ENCODE measurements around the gene RMDN3. TPM values are rescaled to one million over a fixed set of nuclear protein-coding genes. Genes with fewer than 3 reads are reported as not detected.
A peak's percentile ranks its signal among the peaks of the same experiment; 100 is the strongest.

RMDN3 gene
- total RNA-seq, 4 donors from 2014 or later: 26.7 to 41.1 (median 39.1) TPM

DNA sequence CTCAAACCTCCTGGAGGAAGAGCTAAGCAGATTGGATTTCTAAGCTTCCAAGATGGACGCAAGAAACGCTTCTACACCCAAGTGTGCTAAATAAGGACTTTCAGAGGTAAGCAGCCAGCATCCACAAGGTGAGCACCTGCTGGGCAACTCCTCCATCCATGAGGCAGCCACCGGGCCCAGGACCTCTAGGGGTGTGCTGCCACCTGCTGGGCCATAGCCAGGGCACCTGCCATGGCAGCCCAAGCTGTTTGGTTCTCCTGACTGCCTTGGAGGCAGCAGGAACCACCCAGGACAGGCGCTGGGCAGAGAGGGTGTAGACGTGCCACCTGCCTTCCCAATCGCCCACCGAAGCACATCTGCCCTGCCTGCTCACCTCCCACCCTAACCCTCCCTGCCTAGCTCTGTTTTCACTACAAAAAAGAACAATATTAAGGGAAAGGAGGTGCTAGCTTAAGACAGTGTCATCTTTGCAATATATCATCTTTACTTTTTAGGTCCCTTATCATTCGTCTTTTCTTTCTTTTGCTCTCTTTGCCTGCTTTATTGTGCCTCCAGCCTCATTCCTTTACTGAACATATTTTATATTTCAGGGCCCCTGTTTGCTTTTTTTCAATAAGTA is 27.7 kb upstream of the RMDN3 start:
- no peak for DNase-seq (ENCODE audit: low spot score in 2 of 2)

DNA sequence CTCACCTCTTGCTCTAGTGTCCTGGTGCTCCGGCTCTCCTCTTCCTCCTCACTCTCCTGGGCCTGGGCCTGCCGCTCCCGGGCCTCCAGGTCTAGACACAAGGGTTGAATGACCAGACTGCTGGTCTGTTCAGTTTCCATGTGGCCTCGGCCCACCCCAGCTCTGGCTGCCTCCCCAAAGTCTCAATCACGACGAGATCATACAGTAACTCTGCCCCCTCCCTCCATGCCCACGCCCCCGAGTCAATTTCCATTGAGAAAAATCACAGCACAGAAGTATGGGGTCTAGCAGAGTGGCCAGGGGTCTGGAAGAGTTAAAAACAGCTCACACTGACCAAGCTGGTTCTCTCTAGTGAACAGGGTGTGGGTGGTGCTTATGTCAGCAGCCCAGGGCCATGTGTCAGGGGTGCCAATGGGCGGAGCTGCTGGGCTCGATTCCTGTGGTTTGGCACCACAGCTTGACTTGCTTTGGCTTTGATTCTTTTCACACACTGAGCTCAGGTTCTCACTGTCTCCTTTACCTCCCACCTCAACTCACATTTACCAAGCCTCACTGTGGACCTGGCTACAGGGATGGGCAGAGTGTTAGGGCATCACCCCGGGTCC is 21.6 kb upstream of the RMDN3 start:
- Histone ChIP-seq H3K4me1 (peaks cover 0 to 5% (median 0%) of the 10 kb centered on the region in 4 donors), H3K9me3 (no peaks in the 10 kb centered on the region), H3K27me3 (no peaks in the 10 kb centered on the region), H3K4me3 (no peak overlapping the region), H3K36me3 (peaks cover 7 to 85% (median 29%) of the 10 kb centered on the region in 3 donors), H3K27ac (peak overlapping the region in 2 of 4 donors; percentile 36 to 50)
- WGBS, 2 donors: 49 to 69% methylated on average over 11 of the region's 11 CpGs
- peak in 1 of 2 donors; percentile 14 for DNase-seq (ENCODE audit: low spot score in 2 of 2)
- TF ChIP-seq EP300 (IDR thresholded peaks at IDR 0.05) (no peak), POLR2A (IDR thresholded peaks at IDR 0.05) (no peak)
- TF ChIP-seq, protein P1, sequence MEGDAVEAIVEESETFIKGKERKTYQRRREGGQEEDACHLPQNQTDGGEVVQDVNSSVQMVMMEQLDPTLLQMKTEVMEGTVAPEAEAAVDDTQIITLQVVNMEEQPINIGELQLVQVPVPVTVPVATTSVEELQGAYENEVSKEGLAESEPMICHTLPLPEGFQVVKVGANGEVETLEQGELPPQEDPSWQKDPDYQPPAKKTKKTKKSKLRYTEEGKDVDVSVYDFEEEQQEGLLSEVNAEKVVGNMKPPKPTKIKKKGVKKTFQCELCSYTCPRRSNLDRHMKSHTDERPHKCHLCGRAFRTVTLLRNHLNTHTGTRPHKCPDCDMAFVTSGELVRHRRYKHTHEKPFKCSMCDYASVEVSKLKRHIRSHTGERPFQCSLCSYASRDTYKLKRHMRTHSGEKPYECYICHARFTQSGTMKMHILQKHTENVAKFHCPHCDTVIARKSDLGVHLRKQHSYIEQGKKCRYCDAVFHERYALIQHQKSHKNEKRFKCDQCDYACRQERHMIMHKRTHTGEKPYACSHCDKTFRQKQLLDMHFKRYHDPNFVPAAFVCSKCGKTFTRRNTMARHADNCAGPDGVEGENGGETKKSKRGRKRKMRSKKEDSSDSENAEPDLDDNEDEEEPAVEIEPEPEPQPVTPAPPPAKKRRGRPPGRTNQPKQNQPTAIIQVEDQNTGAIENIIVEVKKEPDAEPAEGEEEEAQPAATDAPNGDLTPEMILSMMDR (IDR thresholded peaks at IDR 0.05): no peak

More for the DNA sequence above, 27.7 kb upstream of the RMDN3 start:
- WGBS, 2 donors: 61 to 67% methylated on average over 7 to 8 of the region's 8 CpGs
- peaks cover 0 to 15% (median 4%) of the 10 kb centered on the region in 4 donors for H3K4me1 ChIP-seq
- peaks cover 3 to 30% (median 9%) of the 10 kb centered on the region in 3 donors for H3K36me3 ChIP-seq
- H3K27ac ChIP-seq: no peak overlapping the region
- no peaks in the 10 kb centered on the region for H3K27me3 ChIP-seq
- TF ChIP-seq, protein P1 (IDR thresholded peaks at IDR 0.05): peak; percentile 6 to 59 (median 26)
- TF ChIP-seq POLR2A (IDR thresholded peaks at IDR 0.05): no peak
- TF ChIP-seq EP300 (IDR thresholded peaks at IDR 0.05): no peak
- no peaks in the 10 kb centered on the region for H3K9me3 ChIP-seq
- H3K4me3 ChIP-seq: no peak overlapping the region

DNA sequence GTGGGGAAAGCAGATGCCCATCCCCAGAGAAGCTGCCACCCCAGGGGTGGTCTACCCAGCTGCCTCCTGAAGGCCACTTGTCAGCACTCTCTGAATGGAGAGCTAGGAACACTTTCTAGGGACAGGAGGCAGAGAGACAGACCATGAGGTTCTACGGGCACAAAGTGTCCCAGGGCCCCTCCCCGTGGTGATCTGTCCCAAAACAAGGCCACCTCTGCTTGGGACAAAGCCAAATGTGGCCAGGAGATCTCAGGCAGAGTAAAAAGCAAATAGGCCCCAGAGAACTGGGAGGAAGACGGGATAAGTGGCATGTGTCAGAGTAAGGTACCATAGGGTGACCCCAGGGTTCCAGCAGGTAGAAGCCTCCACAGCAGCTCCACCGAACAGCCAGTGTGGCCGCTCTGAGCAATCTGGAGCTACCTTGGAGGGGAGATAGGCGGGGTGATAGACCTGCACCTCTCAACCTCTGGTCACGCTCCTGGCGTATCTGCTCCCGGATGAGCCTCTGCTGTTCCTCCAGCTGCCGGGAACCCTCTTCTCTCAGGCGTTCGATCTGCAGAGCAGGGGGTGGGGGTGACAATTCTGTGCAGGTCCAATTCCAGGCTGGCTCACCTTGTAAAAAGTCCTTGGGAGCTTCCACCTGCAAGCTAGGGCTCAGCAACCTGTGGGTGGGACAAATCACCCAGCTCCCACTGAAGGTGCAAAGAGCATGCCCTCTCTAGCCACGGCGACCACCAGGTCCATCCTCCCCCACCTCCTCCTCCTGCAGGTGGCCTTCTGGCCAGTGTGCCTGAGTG is 20.9 kb upstream of the RMDN3 start:
- Histone ChIP-seq H3K4me1 (peaks cover 0 to 5% (median 0%) of the 10 kb centered on the region in 4 donors), H3K27ac (peak overlapping the region in 1 of 4 donors; percentile 36), H3K9me3 (no peaks in the 10 kb centered on the region), H3K27me3 (no peaks in the 10 kb centered on the region), H3K36me3 (peaks cover 7 to 92% (median 29%) of the 10 kb centered on the region in 3 donors), H3K4me3 (no peak overlapping the region)
- TF ChIP-seq, protein P1 (IDR thresholded peaks at IDR 0.05): no peak
- no peak for TF ChIP-seq EP300 (IDR thresholded peaks at IDR 0.05)
- TF ChIP-seq POLR2A (IDR thresholded peaks at IDR 0.05): no peak
- DNase-seq (ENCODE audit: low spot score in 2 of 2): no peak
- 92 to 93% methylated on average over 14 of the region's 14 CpGs for WGBS, 2 donors

DNA sequence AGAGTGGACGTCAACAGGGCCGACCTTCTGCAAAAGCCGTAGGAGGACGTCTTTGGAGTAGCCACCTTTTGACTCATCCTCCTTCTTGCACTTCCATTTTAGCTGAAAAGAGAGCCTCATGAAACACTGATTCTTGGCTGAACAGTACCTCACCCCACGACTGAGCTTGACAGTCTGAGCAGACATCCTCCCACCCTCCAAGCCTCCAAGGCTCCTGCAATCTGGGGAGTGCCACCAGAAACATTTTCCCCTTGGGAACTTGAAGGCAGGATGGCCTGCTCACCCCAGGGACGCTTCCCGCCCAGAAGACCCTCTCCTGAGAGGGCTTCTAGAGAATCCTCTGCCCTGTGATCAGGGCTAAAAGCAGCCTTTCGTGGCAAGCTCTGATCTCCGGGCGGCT is 20.0 kb upstream of the RMDN3 start:
- Histone ChIP-seq H3K36me3 (peaks cover 7 to 100% (median 29%) of the 10 kb centered on the region in 3 donors), H3K4me1 (peaks cover 0 to 11% (median 3%) of the 10 kb centered on the region in 4 donors), H3K4me3 (no peak overlapping the region), H3K27ac (no peak overlapping the region), H3K27me3 (no peaks in the 10 kb centered on the region), H3K9me3 (no peaks in the 10 kb centered on the region)
- TF ChIP-seq EP300 (IDR thresholded peaks at IDR 0.05) (no peak), POLR2A (IDR thresholded peaks at IDR 0.05) (no peak)
- TF ChIP-seq, protein P1 (IDR thresholded peaks at IDR 0.05): no peak
- 86 to 95% methylated on average over 10 of the region's 10 CpGs for WGBS, 2 donors
- DNase-seq (ENCODE audit: low spot score in 2 of 2): no peak
